Mammary epithelial cell (primary cell): ENCODE data around the gene GNPAT.

Experiments used
- CTCF ChIP-seq, 2 donors: IDR thresholded peaks in 1 of 2; conservative IDR thresholded peaks in 1 of 2; 2 replicates each; pipeline ENCODE4 v1.5.1; 2011 to 2012; ENCODE audit warnings: inconsistent platforms in 2 of 2, low read length in 2 of 2, mild to moderate bottlenecking in 2 of 2, control low read depth in 1 of 2, low read depth in 1 of 2; ENCODE audit not compliant: insufficient read depth in 1 of 2; ENCODE audit errors: extremely low read depth in 1 of 2
- EZH2 ChIP-seq: IDR thresholded peaks from 2 replicates; pipeline ENCODE4 v1.6.1; 2012; ENCODE audit warnings: low read length, inconsistent platforms, borderline replicate concordance

GRCh38 chr1:231231511-231231910, 9.5 kb upstream of the GNPAT start:
- TF ChIP-seq CTCF (conservative IDR thresholded peaks at IDR 0.05 in 1 of 2, IDR thresholded peaks at IDR 0.05 in 1 of 2; ENCODE audit: extremely low read depth in 1 of 2, insufficient read depth in 1 of 2, low read depth in 1 of 2, low read length in 2 of 2) (no peak), EZH2 (no peak)
